Activated CD8-positive, alpha-beta memory T cell treated with anti-CD3 and anti-CD28 coated beads for 24 hours (primary cell): Measurements from ENCODE around the gene MAP3K21.

Experiments
- DNase-seq: peaks from one replicate; pipeline ENCODE4 v3.0.0-alpha.2; 2020

Gene MAP3K21

DNA sequence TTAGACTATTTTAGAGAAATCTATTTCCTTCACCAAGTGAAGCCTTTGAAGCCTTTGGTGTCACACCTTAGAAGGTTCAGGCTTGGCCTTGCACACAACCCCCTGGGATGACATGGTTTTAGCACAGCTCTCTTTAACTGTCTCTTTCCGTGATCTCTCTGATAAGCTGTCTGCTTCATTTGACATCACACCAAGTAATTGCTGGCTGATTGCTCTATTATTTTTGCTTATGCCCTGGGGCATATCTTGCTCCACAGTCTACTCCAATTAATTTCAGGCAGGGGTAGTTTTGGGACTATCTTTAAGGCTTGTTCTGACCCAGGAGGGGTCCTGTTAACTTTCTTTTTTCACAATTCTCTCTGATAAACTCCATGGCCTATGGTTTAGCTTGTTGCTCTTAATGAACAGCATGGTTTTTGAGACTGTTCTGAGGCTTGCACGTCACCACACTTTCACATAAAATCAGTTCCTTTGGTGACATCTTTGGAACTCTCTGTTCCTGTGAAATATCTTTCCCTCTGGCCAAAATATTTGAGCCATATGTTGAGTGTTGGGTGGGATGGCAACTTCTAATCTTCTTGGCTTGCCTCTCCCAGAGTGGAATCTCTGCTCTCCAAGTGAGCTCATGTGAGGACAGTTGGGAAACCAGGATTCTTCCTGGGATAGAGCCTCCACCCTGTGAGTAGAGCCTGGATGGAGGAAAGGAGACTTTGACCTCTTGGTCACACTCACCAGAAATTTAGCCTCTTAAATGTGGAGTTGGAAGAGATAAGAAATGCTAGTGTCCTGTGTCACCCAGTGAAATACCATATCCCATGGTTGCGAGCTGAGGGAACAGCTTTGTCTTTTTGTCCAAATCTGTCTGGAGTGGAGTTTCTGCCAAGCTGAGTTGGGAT is 63.6 kb downstream of the MAP3K21 start:
- no peak for DNase-seq

DNA sequence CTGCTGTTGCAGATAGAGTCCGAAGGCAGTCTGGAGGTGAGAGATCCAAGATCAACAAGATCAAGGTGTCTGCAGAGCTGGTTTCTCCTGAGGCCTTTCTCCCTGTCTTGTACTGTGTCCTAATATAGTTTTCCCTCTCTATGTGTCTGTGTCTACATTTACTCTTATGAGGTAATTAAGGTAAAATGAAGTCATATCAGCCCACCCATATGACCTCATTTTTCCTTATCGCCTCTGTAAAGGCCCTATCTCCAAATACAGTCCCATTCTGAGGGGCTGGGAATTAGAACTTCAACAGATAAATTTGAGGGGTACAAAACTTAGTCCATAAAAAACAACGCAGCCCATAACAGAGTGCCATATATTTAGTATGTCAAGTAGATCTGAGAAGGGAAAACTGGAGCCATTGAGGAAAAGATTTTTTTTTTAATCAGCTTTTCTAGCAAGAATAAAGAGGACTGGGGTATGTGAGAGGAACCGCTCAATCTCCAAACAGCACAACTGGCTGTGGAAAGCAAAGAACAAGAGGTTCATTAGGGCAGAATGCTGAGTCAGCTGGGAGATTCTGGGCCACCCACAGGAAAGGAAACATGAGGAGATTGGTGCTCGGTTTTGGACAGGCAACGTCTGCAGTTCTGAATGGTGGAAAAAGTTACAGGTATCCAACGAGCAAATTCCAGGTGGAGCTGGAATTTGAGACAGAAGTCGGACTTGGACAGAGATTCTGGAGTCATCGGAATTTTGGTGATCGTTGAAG is 65.7 kb downstream of the MAP3K21 start:
- no peak for DNase-seq

DNA sequence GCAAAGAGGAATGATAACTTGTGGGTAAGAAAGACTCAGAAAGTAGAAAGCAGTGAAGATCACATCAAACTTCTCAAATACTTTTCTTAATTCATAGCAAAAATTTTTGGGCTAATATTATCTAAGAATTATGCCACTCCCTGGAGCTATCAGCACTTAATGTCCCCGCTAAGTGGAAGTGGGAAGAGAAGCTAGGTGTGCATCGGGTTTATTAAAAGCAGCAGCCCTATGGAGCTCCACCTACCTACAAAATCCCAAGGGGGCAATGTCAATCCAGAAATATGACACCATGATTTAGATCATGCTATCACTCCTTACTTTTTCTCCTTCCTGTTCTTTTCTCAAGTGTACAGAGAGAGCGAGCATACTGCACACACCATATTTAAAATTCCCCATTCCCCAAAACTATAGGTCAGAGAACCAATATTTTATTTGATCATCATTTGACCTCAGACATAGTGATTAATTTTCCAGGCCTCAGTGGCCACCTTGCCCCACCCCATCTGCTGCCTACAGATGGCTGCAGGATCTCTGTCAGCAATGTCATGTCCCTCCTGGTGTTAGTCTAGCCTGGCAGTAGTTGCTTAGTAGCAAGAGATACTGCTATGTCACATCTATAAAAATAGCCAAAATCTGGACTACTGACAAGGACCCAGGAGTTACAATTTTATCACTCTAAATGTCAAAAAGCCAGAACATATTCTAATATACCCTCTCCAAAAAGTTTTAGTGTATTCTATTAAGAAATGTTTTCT is 66.6 kb downstream of the MAP3K21 start:
- DNase-seq, result no peak

DNA sequence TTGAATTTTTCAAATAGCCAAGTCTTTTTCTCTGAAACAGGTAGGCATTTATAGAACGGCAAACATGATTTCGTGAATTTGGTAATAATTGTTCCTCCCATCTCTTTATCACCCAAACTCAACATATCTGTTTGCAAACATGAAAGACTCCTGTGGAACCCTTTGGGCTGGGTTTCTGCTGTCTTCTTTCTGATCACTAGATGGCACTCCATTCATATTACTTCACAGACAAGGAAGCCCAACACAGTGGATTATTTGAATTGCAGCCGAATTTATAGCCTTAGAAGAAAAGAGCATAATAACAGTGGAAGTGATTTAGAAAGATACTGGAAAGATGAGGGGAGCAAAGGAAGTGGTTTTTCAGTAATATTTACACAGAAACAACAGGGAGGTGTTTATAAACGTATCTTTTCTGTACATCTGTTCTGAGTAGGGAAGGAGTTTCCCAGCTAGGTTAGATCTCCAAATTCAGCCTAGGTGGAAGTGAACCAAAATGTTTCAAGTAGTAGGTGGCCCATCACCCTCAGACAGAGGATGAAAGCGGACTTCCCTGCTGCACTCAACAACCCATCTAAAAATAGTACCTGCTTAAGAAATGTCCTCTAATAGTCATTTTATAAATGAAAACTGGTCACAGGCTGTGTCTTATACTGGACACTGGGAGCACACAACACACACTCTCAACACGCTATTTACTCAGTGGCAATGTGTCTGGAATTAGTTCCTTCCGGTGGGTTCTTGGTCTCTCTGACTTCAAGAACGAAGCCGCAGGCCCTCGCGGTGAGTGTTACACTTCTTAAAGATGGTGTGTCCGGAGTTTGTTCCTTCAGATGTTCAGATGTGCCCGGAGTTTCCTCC is 67.6 kb downstream of the MAP3K21 start:
- no peak for DNase-seq

DNA sequence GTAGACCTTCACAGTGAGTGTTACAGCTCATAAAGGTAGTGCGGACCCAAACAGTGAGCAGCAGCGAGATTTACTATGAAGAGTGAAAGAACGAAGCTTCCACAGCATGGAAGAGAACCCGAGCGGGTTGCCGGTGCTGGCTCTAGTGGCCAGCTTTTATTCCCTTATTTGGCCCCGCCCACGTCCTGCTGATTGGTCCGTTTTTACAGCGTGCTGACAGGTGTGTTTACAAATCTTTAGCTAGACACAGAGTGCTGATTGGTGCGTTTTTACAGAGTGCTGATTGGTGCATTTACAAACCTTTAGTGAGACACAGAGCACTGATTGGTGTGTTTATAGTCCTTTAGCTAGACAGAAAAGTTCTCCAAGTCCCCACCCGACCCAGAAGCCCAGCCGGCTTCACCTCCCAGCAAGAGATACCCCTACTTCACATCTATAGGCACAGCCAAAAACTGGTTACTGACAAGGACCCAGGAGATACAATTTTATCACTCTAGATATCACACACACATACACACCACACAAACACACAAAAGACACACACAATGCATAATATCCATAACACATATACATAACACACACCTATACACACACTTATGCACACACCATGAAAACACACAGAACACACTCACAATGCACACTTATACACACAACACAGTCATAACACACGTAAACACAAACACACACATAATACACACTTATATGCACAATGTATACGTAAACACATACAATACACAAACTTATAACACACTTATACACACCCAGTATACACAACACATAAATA is 68.5 kb downstream of the MAP3K21 start:
- DNase-seq, result no peak

DNA sequence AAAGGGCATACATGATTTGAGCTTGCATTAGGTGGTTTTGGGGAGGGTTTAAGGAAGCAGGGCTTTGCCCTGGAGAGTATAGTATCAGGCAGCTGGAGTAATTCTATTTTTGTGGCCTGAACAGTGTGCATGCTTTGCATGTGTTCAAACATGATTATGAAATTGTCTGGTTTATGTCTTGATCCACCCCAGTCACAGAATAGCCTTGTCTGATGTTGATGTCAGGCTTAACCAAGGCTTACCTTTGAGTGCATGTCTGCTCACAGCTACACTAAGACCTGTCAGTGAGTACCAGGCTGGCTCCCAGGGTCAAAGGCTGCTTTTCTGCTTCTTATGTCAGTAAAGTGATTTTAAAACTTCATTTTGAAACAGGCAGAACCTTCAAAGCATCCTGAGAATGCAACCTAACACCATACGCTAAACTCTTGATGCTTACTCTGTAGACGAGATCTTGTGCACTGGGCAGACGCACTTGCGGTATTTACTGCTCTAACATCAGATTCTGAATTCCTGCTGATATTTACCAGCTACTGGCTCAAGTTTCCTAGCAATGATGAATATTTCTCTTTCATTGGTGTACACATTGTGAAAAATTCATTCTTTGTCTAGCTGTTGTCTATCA is 78.9 kb downstream of the MAP3K21 start:
- no peak for DNase-seq

DNA sequence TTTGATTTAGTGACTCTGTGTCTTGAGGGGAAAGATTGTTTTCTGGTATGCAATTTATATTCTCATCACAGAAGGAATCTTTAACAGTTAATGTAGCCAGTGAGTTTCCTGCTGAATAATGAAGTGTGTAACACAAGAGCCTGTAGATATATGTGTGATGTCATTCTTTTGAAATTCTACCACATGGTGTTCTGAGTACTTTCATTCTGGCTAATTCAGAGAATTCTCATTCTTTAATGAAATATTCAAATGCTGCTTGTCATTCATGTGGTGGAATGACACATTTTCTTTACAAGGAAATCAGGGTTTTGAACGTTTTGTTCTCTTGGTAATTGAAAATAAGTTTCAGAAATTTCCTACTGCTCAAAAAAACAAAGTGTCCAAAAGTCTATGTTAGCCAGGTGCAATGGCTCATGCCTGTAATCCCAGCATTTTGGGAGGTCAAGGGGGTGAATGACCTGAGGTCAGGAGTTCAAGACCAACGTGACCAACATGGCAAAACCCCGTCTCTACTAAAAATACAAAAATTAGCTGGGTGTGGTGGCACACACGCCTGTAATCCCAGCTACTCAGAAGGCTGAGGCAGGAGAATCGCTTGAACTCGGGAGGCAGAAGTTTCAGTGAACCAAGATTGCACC is 79.6 kb downstream of the MAP3K21 start:
- no peak for DNase-seq

DNA sequence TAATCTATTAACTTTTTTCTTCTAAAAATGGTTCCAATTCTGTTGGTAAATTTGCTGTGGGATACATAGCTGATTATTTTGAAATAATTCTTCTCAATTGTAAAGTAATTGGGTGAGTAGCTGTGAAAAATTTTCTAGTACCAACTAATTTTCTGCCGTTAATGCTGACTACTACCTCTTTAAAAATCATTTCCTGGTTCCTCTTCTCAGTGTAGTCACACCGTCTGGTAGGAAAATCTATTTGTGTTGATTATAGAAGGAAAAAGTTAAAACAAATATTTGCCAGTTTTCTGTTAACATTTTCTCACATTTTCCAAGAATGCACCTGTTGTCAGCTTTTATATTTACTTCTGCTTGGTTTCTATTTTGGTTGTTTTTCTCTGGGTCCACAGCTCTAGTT is 82.0 kb downstream of the MAP3K21 start:
- DNase-seq, result no peak

DNA sequence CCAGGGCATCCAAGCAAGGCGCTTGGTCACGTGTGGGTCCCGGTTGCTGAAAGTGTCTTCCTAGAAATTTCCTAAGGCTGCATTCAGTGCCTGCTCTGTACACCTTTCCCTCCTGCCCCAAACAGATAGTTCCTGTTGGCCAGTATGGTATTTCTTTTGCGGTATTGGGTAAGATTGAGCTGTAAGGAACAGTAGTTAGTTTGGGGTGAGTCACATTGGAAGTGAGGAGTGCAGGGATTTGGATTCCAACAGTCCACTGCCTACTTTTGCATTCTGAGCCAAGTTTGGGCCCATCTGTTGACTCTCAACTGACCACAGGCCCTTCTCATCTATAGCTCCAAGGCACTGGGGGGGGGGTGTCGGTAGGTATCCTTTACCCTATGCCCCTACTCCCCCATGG is 83.4 kb downstream of the MAP3K21 start:
- DNase-seq, result no peak

DNA sequence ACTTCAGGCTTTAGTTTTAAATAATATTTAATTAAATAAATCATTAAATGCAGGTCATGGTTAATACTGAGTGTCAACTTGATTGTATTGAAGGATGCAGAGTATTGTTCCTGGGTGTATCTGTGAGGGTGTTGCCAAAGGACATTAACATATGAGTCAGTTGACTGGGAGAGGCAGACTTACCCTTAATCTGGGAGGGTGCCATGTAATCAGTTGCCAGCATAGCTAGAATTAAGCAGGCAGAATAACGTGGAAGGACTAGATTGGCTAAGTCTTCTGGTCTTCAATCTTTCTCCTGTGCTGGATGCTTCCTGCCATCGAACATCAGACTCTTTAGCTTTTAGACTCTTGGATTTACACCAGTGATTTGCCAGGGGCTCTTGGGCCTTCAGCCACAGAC is 85.3 kb downstream of the MAP3K21 start:
- no peak for DNase-seq

DNA sequence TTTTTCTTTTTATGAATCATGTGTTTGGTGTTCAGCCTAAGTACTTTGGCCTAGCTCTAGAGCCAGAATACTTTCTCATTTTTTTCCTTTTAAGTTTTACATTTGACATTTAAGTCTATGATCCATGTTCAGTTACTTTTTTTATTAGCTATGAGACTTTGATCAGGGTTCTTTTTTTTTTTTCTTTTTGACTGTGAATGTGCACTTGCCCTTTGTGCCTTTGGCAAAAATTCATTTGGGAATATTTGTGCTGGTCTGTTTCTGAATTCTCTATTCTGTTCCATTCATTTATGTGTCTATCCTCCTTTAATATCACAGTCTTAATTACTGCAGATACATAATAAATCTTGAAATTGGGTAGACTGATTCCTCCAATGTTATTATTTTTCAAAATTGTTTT is 93.8 kb downstream of the MAP3K21 start:
- DNase-seq, result no peak

DNA sequence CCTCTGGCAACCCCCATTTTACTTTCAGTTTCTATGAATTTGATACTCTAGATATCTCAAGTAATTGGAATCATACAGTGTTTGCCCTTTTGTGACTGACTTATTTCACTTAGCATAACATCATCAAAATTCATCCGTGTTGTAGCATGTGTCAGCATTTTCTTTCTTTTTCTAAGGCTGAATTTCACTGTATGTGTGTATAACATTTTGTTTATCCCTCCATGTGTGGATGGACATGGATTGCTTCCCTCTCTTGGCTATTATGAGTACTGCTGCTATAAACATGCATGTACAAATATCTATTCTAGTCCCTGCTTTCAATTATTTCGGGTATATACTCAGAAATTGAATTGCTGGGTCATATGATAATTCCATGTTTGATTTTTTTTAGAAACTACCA is 97.3 kb downstream of the MAP3K21 start:
- no peak for DNase-seq

DNA sequence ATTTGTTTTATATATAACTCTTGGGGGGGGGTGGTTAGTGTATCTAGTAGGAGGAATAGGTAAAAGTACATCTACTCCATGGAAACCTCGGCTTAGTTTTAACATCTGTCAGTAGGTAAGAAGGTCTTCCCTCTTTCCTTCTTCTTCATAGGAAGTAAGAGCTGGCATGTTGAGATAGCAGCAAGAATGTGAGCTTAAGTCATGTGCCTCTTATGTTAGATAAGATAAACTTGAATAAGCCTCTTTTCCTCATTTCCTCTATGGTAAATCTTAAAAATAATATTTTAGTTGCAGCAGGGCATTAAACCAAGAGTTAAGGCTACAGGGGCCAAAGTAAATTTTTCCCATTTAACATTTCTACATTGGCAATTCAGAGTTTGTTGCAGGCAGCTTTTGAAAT is 100.4 kb downstream of the MAP3K21 start:
- DNase-seq, result no peak

DNA sequence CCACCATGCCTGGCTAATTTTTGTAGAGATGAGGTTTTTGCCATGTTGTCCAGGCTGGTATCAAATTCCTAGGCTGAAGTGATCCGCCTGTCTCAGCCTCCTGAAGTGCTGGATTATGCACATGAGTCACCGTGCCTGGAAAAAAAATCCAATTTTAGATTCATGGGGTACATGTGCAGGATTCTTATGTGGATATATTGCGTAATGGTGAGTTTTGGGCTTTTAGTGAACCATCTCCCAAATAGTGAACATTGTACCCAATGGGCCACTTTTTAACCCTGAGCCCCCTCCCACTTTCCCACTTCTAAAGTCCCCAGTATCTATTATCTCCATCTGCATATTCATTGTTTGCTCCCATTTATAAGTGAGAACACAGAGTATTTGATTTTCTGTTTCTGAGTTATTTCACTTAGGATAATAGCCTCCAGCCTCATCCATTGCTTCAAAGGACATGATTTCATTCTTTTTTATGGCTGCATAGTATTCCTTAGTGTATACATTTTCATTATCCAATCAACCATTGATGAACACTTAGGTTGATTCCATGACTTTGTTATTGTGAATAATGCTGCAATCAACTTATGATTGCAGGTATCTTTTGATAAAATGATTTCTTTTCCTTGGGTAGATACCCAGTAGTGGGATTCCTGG is 104.4 kb downstream of the MAP3K21 start:
- no peak for DNase-seq

DNA sequence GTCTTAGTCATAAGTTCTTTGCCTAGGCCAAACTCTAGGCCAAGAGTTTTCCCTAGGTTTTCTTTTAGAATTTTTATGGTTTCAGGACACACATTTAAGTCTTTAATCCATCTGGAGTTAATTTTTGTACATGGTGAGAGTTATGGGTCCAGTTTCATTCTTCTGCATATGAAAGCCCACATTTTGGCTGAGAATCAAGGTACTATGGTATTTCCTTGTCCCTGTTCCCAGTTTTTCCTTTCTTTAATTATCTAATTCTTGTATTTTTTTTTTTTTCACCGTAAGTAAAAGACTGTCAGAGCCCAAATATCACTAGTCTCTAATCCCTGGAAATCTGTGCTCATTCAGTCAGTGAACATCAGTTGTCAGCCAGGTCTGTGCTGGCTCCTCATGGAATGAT is 105.4 kb downstream of the MAP3K21 start:
- no peak for DNase-seq

DNA sequence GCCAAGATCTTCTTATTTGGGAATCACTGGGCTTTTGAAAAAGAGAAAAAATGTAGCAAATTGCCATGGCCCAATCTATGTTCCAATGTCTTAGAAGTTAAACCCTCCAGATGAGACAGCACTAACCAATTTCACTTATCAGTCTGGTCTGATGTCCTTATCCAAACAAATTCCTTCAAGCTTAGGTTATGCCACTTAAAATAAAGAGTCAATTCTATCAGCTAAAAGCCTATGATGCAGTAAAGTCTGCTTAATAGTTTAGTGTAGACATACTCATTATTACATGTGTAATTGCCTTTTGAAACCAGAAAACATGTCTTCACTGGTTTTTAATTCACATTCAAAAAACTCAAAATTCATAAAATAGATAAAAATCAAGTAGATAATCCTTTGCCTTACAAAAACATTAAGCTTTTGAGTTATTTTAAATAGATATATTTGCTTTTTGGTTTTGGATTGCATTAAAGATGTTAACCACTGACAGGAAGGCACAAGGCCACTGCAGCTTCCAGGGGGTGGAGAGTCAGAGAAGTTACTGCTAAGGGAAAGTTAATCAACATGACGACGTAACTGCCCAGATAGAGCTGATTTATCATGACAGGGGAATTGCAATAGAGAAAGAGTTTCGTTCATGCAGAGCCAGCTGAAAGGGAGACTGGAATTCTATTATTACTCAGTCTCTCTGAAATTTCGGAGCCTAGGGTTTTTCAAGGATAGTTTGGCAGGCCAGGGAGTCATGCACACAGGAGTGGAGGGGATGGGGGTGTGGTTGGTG is 106.1 kb downstream of the MAP3K21 start:
- DNase-seq, result no peak
